HCT116 (cell line): Measurements from ENCODE around the gene MISP. TPM values are rescaled to one million over a fixed set of nuclear protein-coding genes. Genes with fewer than 3 reads are reported as not detected.

Experiments
- ATAC-seq: fragments of 200-7000 bp; cut with Tn5 transposase; 2 replicates; pipeline ENCODE4 v1.9.1; 2020; ENCODE audit warnings: mild to moderate bottlenecking, moderate library complexity
- BruUV-seq: library from RNA; stranded (reverse); fragments of 400-500 nt; replicated peaks from 2 replicates; lab custom pipeline; 2021; lab: Mats Ljungman, UMichigan
- CTCF ChIA-PET: fragments of 300-600 bp; sonication (Branson Sonifier 250); formaldehyde crosslinking; loops from one replicate; lab custom pipeline; 2021; ENCODE audit warnings: antibody characterized with exemption; lab: Charles Lee
- POLR2A ChIA-PET: fragments of 300-600, 350-600 bp; sonication (Branson Sonifier 250); formaldehyde crosslinking; loops from one replicate; lab custom pipeline; 2021; ENCODE audit warnings: antibody characterized with exemption; lab: Charles Lee
- RAD21 ChIA-PET, 2 experiments: fragments of 300-600 bp; sonication (Branson Sonifier 250); formaldehyde crosslinking; loops; one replicate each; lab custom pipeline; 2023; ENCODE audit warnings: low total read pairs in 2 of 2; ENCODE audit not compliant: uncharacterized antibody in 2 of 2, unreplicated experiment in 2 of 2, low non-redundant PET in 1 of 2; lab: Charles Lee
- DNase-seq: peaks from one replicate; pipeline ENCODE4 v3.0.0-alpha.2; 2010; ENCODE audit warnings: low read depth, low spot score
- H2AFZ ChIP-seq: fragments of 200-600 bp; shearing (Covaris generic), sonication (generic); 2 replicates; pipeline ENCODE4 v1.6.1; 2017; ENCODE audit warnings: low read depth, mixed run types, mixed read lengths, antibody characterized with exemption, low read length; ENCODE audit not compliant: poor library complexity, severe bottlenecking
- H3K27ac ChIP-seq: 2 replicates; pipeline ENCODE4 v1.5.1; 2012; ENCODE audit warnings: low read depth, low read length
- H3K27me3 ChIP-seq: fragments of 200-600 bp; sonication (generic); 2 replicates; pipeline ENCODE4 v1.6.1; 2016; ENCODE audit warnings: mixed run types, low read length, mixed read lengths; ENCODE audit not compliant: insufficient read depth
- H3K36me3 ChIP-seq, 2 experiments: fragments of 200-500 bp in 1 of 2; fragments of 200-600 bp in 1 of 2; sonication (Bioruptor generic) in 1 of 2; sonication (generic) in 1 of 2; 2 replicates each; pipeline versions ENCODE4 v1.5.1 to v1.6.1; 2014 to 2016; ENCODE audit warnings: low read length in 2 of 2, inconsistent platforms in 1 of 2, mixed read lengths in 1 of 2, mixed run types in 1 of 2; ENCODE audit not compliant: insufficient read depth in 2 of 2, control insufficient read depth in 1 of 2
- H3K4me1 ChIP-seq, 2 experiments: fragments of 200-600 bp in 1 of 2; sonication (generic) in 1 of 2; 2 replicates each; pipeline versions ENCODE4 v1.5.1 to v1.6.1; 2012 to 2017; ENCODE audit warnings: low read length in 2 of 2, inconsistent platforms in 1 of 2, mild to moderate bottlenecking in 1 of 2, mixed read lengths in 1 of 2, mixed run types in 1 of 2, moderate library complexity in 1 of 2; ENCODE audit not compliant: insufficient read depth in 2 of 2, control insufficient read depth in 1 of 2
- H3K4me2 ChIP-seq: fragments of 200-600 bp; sonication (generic); 2 replicates; pipeline ENCODE4 v1.6.1; 2017; ENCODE audit warnings: mixed run types, low read length, mixed read lengths
- H3K4me3 ChIP-seq, 2 experiments: fragments of 200-600 bp in 1 of 2; sonication (generic) in 1 of 2; replicated peaks in 1 of 2; 2 replicates each; pipeline ENCODE4 v1.5.1; 2011 to 2016; ENCODE audit warnings: low read length in 2 of 2, control low read depth in 1 of 2, low read depth in 1 of 2, mild to moderate bottlenecking in 1 of 2, mixed read lengths in 1 of 2, mixed run types in 1 of 2
- H3K79me2 ChIP-seq: fragments of 200-600 bp; sonication (generic); 2 replicates; pipeline ENCODE4 v1.6.1; 2017; ENCODE audit warnings: mild to moderate bottlenecking, mixed run types, low read length, moderate library complexity, mixed read lengths; ENCODE audit not compliant: insufficient read depth
- H3K9ac ChIP-seq: fragments of 200-600 bp; sonication (generic); 2 replicates; pipeline ENCODE4 v1.6.1; 2016; ENCODE audit warnings: low read length, mixed read lengths
- H3K9me2 ChIP-seq: fragments of 200-600 bp; sonication (generic), shearing (Covaris generic); 2 replicates; pipeline ENCODE4 v1.6.1; 2017; ENCODE audit warnings: mixed run types, mild to moderate bottlenecking, moderate library complexity; ENCODE audit not compliant: insufficient read depth
- H3K9me3 ChIP-seq, 2 experiments: fragments of 200-500 bp in 1 of 2; fragments of 200-600 bp in 1 of 2; sonication (Bioruptor generic) in 1 of 2; sonication (generic) in 1 of 2; 2 replicates each; pipeline ENCODE4 v1.6.1; 2014 to 2017; ENCODE audit warnings: low read length in 2 of 2, mixed read lengths in 2 of 2, inconsistent platforms in 1 of 2, low read depth in 1 of 2, mild to moderate bottlenecking in 1 of 2, mixed run types in 1 of 2, moderate library complexity in 1 of 2; ENCODE audit not compliant: control insufficient read depth in 1 of 2, insufficient read depth in 1 of 2
- H4K20me1 ChIP-seq: fragments of 200-600 bp; sonication (generic), shearing (Covaris generic); 2 replicates; pipeline ENCODE4 v1.6.1; 2017; ENCODE audit warnings: mixed run types, mild to moderate bottlenecking, moderate library complexity; ENCODE audit not compliant: insufficient read depth
- ATF3 ChIP-seq: IDR thresholded peaks from 2 replicates; pipeline ENCODE4 v1.6.1; 2012
- CBX3 ChIP-seq: IDR thresholded peaks from 2 replicates; pipeline ENCODE4 v1.6.1; 2012; ENCODE audit warnings: low read depth
- CEBPB ChIP-seq: IDR thresholded peaks from 2 replicates; pipeline ENCODE4 v1.6.1; 2012; ENCODE audit warnings: low read depth
- CTCF ChIP-seq, 3 experiments: fragments of 200-600 bp in 1 of 3; sonication (generic) in 1 of 3; IDR thresholded peaks in 2 of 3; conservative IDR thresholded peaks in 1 of 3; 2 replicates each; pipeline ENCODE4 v1.5.1; 2012 to 2017; ENCODE audit warnings: low read depth in 2 of 3, low read length in 2 of 3, antibody characterized with exemption in 1 of 3, borderline replicate concordance in 1 of 3, control low read depth in 1 of 3, mild to moderate bottlenecking in 1 of 3, mixed read lengths in 1 of 3, mixed run types in 1 of 3, moderate library complexity in 1 of 3; ENCODE audit not compliant: insufficient read depth in 1 of 3
- EGR1 ChIP-seq: IDR thresholded peaks from 2 replicates; pipeline ENCODE4 v1.6.1; 2012; ENCODE audit warnings: low read depth
- ELF1 ChIP-seq: IDR thresholded peaks from 2 replicates; pipeline ENCODE4 v1.6.1; 2012; ENCODE audit warnings: low read depth, borderline replicate concordance
- EZH2 ChIP-seq: fragments of 200-600 bp; sonication (generic); IDR thresholded peaks from 2 replicates; pipeline ENCODE4 v1.6.1; 2017; ENCODE audit warnings: antibody characterized with exemption, mixed run types
- EZH2phosphoT487 ChIP-seq: fragments of 200-600 bp; IDR thresholded peaks from 2 replicates; pipeline ENCODE4 v1.6.1; 2018; ENCODE audit warnings: antibody characterized with exemption, borderline replicate concordance
- FOSL1 ChIP-seq: IDR thresholded peaks from 2 replicates; pipeline ENCODE4 v1.6.1; 2012; ENCODE audit warnings: low read depth
- JUND ChIP-seq: IDR thresholded peaks from 2 replicates; pipeline ENCODE4 v1.6.1; 2012
- POLR2A ChIP-seq: IDR thresholded peaks from 2 replicates; pipeline ENCODE4 v1.7.0; 2011; ENCODE audit warnings: borderline replicate concordance; ENCODE audit not compliant: insufficient read depth, insufficient read length; ENCODE audit errors: extremely low read depth
- POLR2AphosphoS5 ChIP-seq: IDR thresholded peaks from 2 replicates; pipeline ENCODE4 v1.6.1; 2011; ENCODE audit warnings: mild to moderate bottlenecking, low read depth, low read length, moderate library complexity
- SIN3A ChIP-seq: IDR thresholded peaks from 2 replicates; pipeline ENCODE4 v1.6.1; 2012; ENCODE audit warnings: low read depth
- SP1 ChIP-seq: IDR thresholded peaks from 2 replicates; pipeline ENCODE4 v1.6.1; 2012; ENCODE audit warnings: low read depth
- SRF ChIP-seq: IDR thresholded peaks from 2 replicates; pipeline ENCODE4 v1.6.1; 2012; ENCODE audit warnings: low read depth
- ZBTB33 ChIP-seq: IDR thresholded peaks from 2 replicates; pipeline ENCODE4 v1.6.1; 2011; ENCODE audit warnings: mild to moderate bottlenecking, low read length, moderate library complexity; ENCODE audit not compliant: insufficient replicate concordance; ENCODE audit errors: extremely low read depth
- ZNF274 ChIP-seq: fragments of 200-500 bp; sonication (Bioruptor generic); IDR thresholded peaks from 2 replicates; pipeline ENCODE4 v1.6.1; 2014; ENCODE audit warnings: mild to moderate bottlenecking, low read depth, low read length, inconsistent platforms
- intact Hi-C: fragments of 100-400 bp; cut with micrococcal nuclease; formaldehyde crosslinking; loops from 2 replicates; pipeline ENCODE4 v1.10.0; 2022
- total RNA-seq: library from RNA; stranded (reverse); gene quantifications from one replicate; pipeline ENCODE4 v1.2.1, GENCODE V29; 2021; ENCODE audit not compliant: unreplicated experiment

MISP gene
- total RNA-seq, 1 experiment from 2014 or later = 38.2 TPM

- no peak for TF ChIP-seq SIN3A
- TF ChIP-seq ZNF274 = no peak
- no peak for TF ChIP-seq ATF3
- no peak for TF ChIP-seq EGR1
- no peak for TF ChIP-seq ELF1
- TF ChIP-seq FOSL1 = no peak
- no peak for TF ChIP-seq EZH2
- no peak for TF ChIP-seq CTCF (IDR thresholded peaks at IDR 0.05 in 2 of 3, conservative IDR thresholded peaks at IDR 0.05 in 1 of 3; ENCODE audit: borderline replicate concordance in 1 of 3, insufficient read depth in 1 of 3, low read depth in 2 of 3, low read length in 2 of 3)
- TF ChIP-seq, all 23 proteins: peak for 0
Observed at GRCh38 chr19:812747-813218, 61.9 kb downstream of the MISP start (continued).

GRCh38 chr19:813219-814151, 62.6 kb downstream of the MISP start:
- Histone ChIP-seq H3K9ac (no peak overlapping the region), H3K36me3 (peaks cover 23 to 28% of the 10 kb centered on the region in 2 experiments; a peak in 3 of 4 replicates), H3K9me2 (no peaks in the 10 kb centered on the region), H2AFZ (no peak overlapping the region), H3K9me3 (no peaks in the 10 kb centered on the region), H3K4me2 (no peak overlapping the region), H3K27me3 (no peaks in the 10 kb centered on the region), H3K4me1 (no peaks in the 10 kb centered on the region), H3K27ac (no peak overlapping the region), H4K20me1 (peaks cover 8% of the 10 kb centered on the region; the same call in 1 of the 2 replicates), H3K79me2 (peaks cover 30% of the 10 kb centered on the region), H3K4me3 (no peak overlapping the region)
- ChIA-PET RAD21 (no interaction called here), POLR2A (no interaction called here), CTCF (no interaction called here)
- intact Hi-C loops = no loop called here
- BruUV-seq = no TSS peak
- DNase-seq (no peak), ATAC-seq (peak; percentile 28)
- no peak for TF ChIP-seq EZH2phosphoT487
- no peak for TF ChIP-seq POLR2AphosphoS5
- no peak for TF ChIP-seq CEBPB
- TF ChIP-seq FOSL1 = no peak
- no peak for TF ChIP-seq ZBTB33
- no peak for TF ChIP-seq SRF
- no peak for TF ChIP-seq CBX3
- TF ChIP-seq SIN3A = no peak
- TF ChIP-seq ZNF274 = no peak
- no peak for TF ChIP-seq ELF1
- TF ChIP-seq CTCF (IDR thresholded peaks at IDR 0.05 in 2 of 3, conservative IDR thresholded peaks at IDR 0.05 in 1 of 3; ENCODE audit: borderline replicate concordance in 1 of 3, insufficient read depth in 1 of 3, low read depth in 2 of 3, low read length in 2 of 3) = no peak
- no peak for TF ChIP-seq SP1
- no peak for TF ChIP-seq JUND
- TF ChIP-seq POLR2A = no peak
- no peak for TF ChIP-seq EGR1
